ENCODE measurements around the gene S100A7A.

- no peak for TF ChIP-seq SP2 (tag by site-specific recombination; IDR thresholded peaks at IDR 0.05)
- no peak for TF ChIP-seq CTCF (tag by site-specific recombination; IDR thresholded peaks at IDR 0.05)
- TF ChIP-seq MYNN (tag by site-specific recombination; IDR thresholded peaks at IDR 0.05; ENCODE audit: borderline replicate concordance) = no peak
- TF ChIP-seq REPIN1 (tag by site-specific recombination; IDR thresholded peaks at IDR 0.05; ENCODE audit: low read depth) = no peak
These were observed 24.1 kb upstream of the S100A7A start for GRCh38 chr1:153392258-153392657.

Measured in HEK293 (cell line).